Dendritic cell treated with granulocyte-macrophage colony-stimulating factor and Interleukin-4, amounts not matched to agents 40 ng/mL and 50 ng/mL, for 4 days (primary cell): ENCODE data around the gene BICRA.
"Not testable (repeated sequence)": the region's sequence is repeated elsewhere in the genome, so short reads cannot be mapped to it uniquely, and the experiment has no call there.

Experiments used
- H3K27ac Mint-ChIP-seq: one replicate; pipeline ENCODE4 v1.8.0; 2022; ENCODE audit warnings: mild to moderate bottlenecking, mixed read lengths
- H3K27me3 Mint-ChIP-seq: one replicate; pipeline ENCODE4 v1.8.0; 2022; ENCODE audit warnings: mild to moderate bottlenecking, mixed read lengths
- H3K36me3 Mint-ChIP-seq: one replicate; pipeline ENCODE4 v1.8.0; 2022; ENCODE audit warnings: low read depth, mixed read lengths
- H3K4me1 Mint-ChIP-seq: one replicate; pipeline ENCODE4 v1.8.0; 2022; ENCODE audit warnings: low read depth, mixed read lengths
- H3K4me3 Mint-ChIP-seq: one replicate; pipeline ENCODE4 v1.8.0; 2022; ENCODE audit warnings: mild to moderate bottlenecking, moderate library complexity, mixed read lengths
- H3K9me3 Mint-ChIP-seq: one replicate; pipeline ENCODE4 v1.8.0; 2022; ENCODE audit warnings: mixed read lengths
- intact Hi-C: fragments of 100-400 bp; cut with micrococcal nuclease; formaldehyde crosslinking; loops from one replicate; pipeline ENCODE4 v1.15.0; 2022

The BICRA gene

DNA sequence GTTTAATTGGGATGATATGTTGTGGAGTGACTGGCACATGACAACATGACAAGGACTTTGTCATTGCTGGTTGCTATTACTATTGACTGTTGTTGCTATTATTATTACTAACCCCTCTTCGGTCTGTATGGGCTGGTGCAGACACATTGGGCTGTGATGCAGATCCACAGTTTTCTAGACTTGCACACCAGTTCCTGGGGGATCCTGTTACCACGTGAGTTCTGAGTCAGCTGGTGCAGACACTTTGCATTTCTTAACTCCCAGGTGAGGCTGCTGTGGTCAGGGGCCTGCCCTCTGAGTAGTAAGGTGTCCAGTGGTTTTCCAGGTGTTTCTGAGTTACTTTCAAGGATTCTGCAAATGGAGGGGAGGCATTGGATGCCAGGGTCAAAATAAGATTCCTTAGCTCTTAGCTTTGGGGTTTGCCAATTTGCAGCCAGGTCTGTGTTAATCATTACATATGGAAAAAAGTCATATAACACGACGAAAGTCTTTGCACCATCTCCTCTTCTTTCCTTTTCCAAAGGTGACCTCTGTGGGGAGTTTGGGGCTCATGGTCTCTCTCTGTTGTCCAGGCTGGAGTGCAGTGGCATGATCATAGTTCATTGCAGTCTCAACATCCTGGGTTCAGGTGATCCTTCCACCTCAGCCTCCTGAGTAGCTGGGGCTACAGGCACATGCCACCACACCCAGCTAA is 19.3 kb downstream of the BICRA start:
- no peaks in the 10 kb centered on the region for H3K27me3 Mint-ChIP-seq
- peaks cover 43% of the 10 kb centered on the region for H3K4me1 Mint-ChIP-seq
- no peak overlapping the region for H3K27ac Mint-ChIP-seq
- intact Hi-C loops = no loop called here
- peaks cover 77% of the 10 kb centered on the region for H3K36me3 Mint-ChIP-seq
- no peak overlapping the region for H3K4me3 Mint-ChIP-seq
- no peaks in the 10 kb centered on the region for H3K9me3 Mint-ChIP-seq

DNA sequence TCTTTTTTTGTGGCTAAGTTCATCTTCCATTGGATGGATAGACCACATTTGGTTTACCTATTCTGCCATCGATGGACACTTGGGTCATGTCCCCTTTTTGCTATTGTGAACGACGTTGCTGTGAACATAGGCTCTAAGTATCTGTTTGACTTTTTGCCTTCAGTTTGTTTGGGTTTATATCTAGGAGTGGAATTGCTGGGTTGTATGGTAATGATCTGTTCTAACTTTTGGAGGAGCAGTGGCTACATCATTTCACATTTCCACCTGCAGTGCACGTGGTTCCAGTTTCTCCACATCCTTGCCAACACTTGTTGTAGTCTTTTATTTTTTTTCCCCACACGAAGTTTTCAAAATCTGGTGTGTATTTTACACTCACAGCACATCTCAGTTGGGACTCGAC is 21.7 kb downstream of the BICRA start:
- Mint-ChIP-seq H3K4me1 (peaks cover 32% of the 10 kb centered on the region), H3K9me3 (no peaks in the 10 kb centered on the region), H3K27me3 (no peaks in the 10 kb centered on the region)

DNA sequence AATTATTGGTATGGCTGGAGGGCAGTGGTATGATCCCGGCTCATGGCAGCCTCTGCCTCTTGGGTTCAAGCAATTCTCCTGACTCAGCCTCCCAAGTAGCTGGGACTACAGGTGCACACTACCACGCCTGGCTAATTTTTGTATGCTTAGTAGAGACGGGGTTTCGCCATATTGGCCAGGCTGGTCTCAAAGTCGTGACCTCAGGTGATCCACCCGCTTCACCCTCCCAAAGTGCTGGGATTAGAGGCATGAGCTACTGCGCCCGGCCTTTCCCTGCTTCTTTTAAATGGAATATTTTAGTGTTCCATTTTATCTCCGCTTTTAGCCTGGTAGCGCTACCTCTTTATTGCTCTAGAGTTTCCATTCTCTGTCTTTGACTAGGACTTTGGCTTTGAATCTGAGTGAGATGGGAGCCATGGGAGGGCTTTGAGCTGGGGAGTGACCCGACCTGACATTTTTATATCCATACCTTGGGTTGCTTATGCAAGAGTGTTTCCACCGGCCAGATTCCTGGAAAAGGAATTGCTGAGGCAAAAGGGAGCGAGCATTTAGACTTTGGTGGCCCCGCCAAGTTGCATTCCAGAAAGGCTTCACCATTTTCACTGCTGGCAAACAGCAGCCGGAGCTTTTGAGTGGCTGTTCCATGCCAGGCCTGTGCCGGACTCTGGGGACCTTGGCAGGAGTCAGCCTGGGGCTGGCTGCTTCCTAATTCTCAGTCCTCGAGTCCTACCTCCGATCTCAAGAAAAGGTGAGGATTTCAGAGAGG is 22.9 kb downstream of the BICRA start:
- no peaks in the 10 kb centered on the region for H3K27me3 Mint-ChIP-seq
- no peak overlapping the region for H3K27ac Mint-ChIP-seq
- no peak overlapping the region for H3K4me3 Mint-ChIP-seq
- intact Hi-C loops = no loop called here
- H3K4me1 Mint-ChIP-seq = peaks cover 36% of the 10 kb centered on the region
- H3K9me3 Mint-ChIP-seq = no peaks in the 10 kb centered on the region
- H3K36me3 Mint-ChIP-seq = peaks cover 60% of the 10 kb centered on the region

More for the DNA sequence above, 21.7 kb downstream of the BICRA start:
- Mint-ChIP-seq H3K27ac (no peak overlapping the region), H3K4me3 (no peak overlapping the region), H3K36me3 (peaks cover 64% of the 10 kb centered on the region)
- intact Hi-C loops = no loop called here

DNA sequence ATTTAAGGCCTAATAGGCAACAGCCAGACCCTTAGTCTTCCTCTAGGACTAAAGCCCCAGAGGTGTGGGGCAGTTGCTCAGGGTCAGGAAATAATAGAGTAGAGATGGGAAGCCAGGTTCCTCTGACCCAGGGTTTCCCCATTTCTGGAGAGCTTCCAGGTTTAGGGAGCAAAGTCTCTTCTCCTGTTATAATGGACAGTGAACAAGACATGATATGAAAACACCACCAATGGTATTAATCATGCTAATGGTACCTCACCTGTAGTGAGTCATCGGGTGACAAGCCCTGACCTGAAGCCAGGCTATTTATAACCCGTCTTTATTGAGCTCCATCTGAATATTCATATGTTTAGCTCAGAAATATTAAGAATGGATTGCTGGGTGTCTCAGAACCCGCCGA is 24.6 kb downstream of the BICRA start:
- H3K27me3 Mint-ChIP-seq = no peaks in the 10 kb centered on the region
- H3K4me3 Mint-ChIP-seq = no peak overlapping the region
- no peak overlapping the region for H3K27ac Mint-ChIP-seq
- H3K4me1 Mint-ChIP-seq = peaks cover 48% of the 10 kb centered on the region
- H3K36me3 Mint-ChIP-seq = peaks cover 60% of the 10 kb centered on the region
- intact Hi-C loops = no loop called here
- no peaks in the 10 kb centered on the region for H3K9me3 Mint-ChIP-seq

DNA sequence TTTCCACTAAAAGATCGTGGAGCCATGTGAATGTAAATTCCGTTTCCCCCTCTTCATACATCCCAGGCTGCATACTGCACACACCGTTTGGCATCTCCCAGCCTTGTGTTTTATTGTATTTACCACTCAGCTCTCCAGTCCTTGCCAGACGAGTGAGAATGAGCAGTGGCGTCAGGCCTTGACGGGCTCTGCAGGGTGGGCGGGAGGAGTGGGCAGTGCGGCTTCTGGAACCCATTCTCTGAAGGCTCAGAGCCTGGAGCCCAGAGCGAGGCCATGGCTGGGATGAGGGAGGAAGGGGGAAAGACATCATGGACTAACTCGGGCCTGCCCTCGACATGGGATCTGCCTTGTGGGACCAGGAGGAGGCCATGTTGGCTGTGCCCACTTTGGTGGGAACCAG is 25.1 kb downstream of the BICRA start:
- intact Hi-C loops = no loop called here
- no peaks in the 10 kb centered on the region for H3K9me3 Mint-ChIP-seq
- no peak overlapping the region for H3K27ac Mint-ChIP-seq
- H3K27me3 Mint-ChIP-seq = no peaks in the 10 kb centered on the region
- peaks cover 60% of the 10 kb centered on the region for H3K36me3 Mint-ChIP-seq
- H3K4me1 Mint-ChIP-seq = peaks cover 50% of the 10 kb centered on the region
- H3K4me3 Mint-ChIP-seq = no peak overlapping the region

DNA sequence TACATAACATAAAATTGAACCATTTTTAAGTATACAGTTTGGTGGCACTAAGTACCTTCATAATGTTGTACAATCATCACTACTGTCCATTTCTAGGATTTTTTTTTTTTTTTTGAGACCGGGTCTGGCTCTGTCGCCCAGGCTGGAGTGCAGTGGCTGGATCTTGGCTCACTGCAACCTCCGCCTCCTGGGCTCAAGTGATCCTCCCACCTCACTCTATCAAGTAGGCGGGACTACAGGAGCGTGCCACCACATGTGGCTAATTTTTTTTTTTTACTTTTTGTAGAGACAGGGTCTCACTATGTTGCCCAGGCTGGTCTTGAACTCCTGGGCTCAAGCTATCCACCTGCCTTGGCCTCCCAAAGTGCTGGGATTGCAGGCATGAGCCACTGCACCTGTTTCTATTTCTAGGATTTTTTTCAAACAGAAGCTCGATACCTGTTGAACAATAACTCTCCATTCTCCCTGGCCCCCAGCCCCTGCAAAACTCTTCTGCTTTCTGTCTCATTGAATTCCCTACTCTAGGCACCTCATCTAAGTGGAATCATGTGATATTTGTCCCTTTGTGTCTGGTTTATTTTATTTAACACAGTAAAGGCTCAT is 26.3 kb downstream of the BICRA start:
- peaks cover 44% of the 10 kb centered on the region for H3K4me1 Mint-ChIP-seq
- intact Hi-C loops, H3K27ac Mint-ChIP-seq, H3K9me3 Mint-ChIP-seq, H3K27me3 Mint-ChIP-seq, H3K4me3 Mint-ChIP-seq: not testable (repeated sequence)
- peaks cover 54% of the 10 kb centered on the region for H3K36me3 Mint-ChIP-seq

DNA sequence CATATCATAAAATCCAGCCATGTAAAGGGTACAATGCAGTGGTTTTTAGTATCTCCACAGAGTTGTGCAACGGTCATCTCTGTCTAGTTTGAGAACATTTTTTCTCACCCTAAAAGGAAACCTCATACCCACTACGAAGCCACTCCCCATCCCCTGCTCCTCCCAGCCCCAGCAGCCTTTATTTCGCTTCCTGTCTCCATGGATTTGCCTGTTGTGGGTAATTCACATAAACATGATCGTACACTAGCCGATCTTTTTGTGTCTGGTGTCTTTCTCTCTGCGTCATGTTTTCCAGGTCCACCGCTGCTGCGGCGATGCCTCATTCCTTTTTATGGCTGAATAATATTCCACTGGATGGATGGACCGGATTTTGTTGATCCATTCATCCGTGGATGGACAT is 28.6 kb downstream of the BICRA start:
- peak overlapping the region; percentile 75 for H3K27ac Mint-ChIP-seq
- H3K27me3 Mint-ChIP-seq = no peaks in the 10 kb centered on the region
- peaks cover 29% of the 10 kb centered on the region for H3K4me1 Mint-ChIP-seq
- H3K36me3 Mint-ChIP-seq = peaks cover 47% of the 10 kb centered on the region
- H3K4me3 Mint-ChIP-seq = no peak overlapping the region
- intact Hi-C loops = no loop called here
- no peaks in the 10 kb centered on the region for H3K9me3 Mint-ChIP-seq

DNA sequence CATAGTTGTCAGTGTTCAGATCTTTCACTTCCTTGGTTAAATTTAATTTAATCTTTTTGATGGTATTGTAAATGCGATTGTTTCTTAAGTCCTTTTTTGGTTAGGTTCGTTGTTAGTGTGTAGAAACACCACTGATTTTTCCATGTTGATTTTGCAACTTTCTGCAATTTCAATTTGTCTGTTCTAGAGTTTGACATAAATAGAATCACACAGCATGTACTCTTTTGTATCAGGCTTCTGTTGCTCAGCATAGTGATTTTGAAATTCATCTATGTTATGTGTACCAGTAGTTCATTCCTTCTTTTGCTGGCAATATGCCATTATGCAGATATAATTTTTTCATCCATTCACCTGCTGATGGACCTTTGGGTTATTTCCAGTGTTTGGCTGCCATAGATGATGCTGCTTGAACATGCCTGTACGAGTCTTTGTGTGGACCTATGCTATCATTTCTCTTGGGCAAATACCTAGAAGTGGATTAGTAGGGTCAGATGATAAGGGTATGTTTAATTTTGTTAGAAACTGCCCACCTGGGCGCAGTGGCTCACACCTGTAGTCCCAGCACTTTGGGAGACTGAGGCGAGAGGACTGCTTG is 33.1 kb downstream of the BICRA start:
- Mint-ChIP-seq H3K9me3 (no peaks in the 10 kb centered on the region), H3K4me3 (no peak overlapping the region), H3K27ac (no peak overlapping the region), H3K27me3 (no peaks in the 10 kb centered on the region), H3K4me1 (peaks cover 41% of the 10 kb centered on the region), H3K36me3 (peaks cover 66% of the 10 kb centered on the region)
- intact Hi-C loops = no loop called here

DNA sequence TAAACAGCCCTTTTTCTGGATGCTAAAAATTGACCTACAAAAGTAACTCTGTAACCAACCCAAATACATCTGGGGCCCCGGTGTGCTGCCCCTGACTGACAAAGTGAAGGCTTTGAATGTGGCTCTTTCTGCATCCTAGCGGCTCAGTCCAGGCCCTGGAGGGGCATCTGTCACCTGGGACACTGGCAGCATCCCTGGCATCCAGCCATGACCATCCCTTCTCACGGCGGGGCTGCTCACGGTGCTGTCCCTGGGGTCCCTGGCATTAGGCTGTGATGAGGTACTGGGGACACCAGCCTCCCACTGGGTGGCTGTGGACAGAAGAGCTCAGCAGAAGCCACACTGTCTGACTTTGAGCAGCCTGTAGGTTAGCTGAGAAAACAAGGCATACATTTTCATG is 34.3 kb downstream of the BICRA start:
- Mint-ChIP-seq H3K4me3 (no peak overlapping the region), H3K36me3 (peaks cover 58% of the 10 kb centered on the region), H3K27ac (no peak overlapping the region), H3K4me1 (peaks cover 38% of the 10 kb centered on the region), H3K27me3 (no peaks in the 10 kb centered on the region), H3K9me3 (no peaks in the 10 kb centered on the region)
- intact Hi-C loops = no loop called here

DNA sequence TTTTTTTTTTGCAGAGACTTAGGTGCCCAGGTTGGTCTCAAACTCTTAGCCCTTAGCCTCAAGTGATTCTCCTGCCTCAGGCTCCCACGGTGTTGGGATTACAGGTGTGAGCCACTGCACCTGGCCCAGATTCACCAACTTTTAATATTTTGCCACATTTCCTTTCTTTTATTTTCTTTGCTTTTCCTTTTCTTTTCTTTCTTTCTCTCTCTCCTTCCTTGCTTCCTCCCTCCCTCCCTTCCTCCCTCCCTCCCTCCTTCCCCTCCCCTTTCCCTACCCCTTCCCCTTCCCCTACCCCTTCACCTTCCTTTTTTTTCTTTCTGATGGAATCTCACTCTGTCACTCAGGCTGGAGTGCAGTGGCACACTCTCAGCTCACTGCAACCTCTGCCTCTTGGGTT is 35.3 kb downstream of the BICRA start:
- Mint-ChIP-seq H3K27me3 (no peaks in the 10 kb centered on the region), H3K9me3 (no peaks in the 10 kb centered on the region), H3K36me3 (peaks cover 49% of the 10 kb centered on the region), H3K4me3 (no peak overlapping the region), H3K27ac (no peak overlapping the region), H3K4me1 (peaks cover 37% of the 10 kb centered on the region)
- intact Hi-C loops = no loop called here

DNA sequence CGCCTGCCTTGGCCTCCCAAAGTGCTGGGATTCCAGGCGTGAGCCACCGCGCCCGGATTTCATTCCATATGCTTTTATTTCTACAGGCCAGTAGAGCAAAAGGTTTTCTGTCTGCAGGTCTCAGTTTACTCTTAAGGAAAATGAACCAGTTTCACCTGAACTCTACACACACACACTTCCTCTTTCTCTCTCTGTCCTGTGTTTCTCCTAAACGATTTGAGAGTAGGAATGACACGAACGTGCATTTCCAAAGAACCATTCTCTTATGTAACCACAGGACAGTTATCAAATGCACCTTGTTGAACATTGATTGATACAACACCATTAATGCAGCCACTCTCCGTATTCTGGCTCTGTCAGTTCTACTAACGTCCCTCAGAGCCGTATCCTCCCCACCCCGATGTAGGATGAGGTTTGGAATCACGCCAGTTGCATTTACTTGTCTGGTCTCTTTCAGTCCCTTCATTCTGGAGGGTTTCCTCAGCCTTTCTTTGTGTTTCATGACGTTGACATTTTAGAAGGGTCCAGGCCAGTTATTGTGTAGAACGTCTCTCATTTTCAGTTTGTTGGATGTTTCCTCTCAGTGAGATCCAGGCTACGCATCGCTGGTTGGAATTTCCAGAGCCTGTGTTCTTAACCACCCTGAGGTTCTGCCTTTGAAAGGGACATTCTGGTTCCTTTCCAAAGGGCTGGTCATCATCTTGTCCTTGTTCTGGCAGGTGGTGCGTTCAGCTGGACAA is 36.0 kb downstream of the BICRA start:
- H3K27ac Mint-ChIP-seq = no peak overlapping the region
- H3K36me3 Mint-ChIP-seq = peaks cover 47% of the 10 kb centered on the region
- H3K4me1 Mint-ChIP-seq = peaks cover 37% of the 10 kb centered on the region
- intact Hi-C loops = no loop called here
- H3K27me3 Mint-ChIP-seq = no peaks in the 10 kb centered on the region
- no peak overlapping the region for H3K4me3 Mint-ChIP-seq
- no peaks in the 10 kb centered on the region for H3K9me3 Mint-ChIP-seq

DNA sequence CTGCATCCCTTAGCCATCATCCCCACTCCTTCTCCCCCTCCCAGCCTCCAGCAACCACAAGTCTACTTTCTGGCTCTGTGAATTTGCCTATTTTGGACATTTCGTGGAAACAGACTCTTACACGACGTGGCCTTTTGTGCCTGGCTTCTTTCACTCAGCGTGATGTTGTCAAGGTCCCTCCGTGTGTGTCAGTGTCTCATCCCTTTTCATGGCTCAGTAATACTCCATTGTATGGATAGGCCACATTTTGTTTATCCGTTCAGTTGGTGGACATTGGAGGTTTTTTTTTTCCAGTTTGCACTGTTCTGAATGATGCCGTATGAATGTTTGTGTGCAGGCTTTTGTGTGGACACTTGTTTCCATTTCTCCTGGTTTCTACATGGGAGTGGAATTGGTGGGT is 38.0 kb downstream of the BICRA start:
- peaks cover 56% of the 10 kb centered on the region for H3K36me3 Mint-ChIP-seq
- H3K27me3 Mint-ChIP-seq = no peaks in the 10 kb centered on the region
- H3K9me3 Mint-ChIP-seq = no peaks in the 10 kb centered on the region
- no peak overlapping the region for H3K4me3 Mint-ChIP-seq
- H3K27ac Mint-ChIP-seq = no peak overlapping the region
- intact Hi-C loops = no loop called here
- H3K4me1 Mint-ChIP-seq = peaks cover 49% of the 10 kb centered on the region

DNA sequence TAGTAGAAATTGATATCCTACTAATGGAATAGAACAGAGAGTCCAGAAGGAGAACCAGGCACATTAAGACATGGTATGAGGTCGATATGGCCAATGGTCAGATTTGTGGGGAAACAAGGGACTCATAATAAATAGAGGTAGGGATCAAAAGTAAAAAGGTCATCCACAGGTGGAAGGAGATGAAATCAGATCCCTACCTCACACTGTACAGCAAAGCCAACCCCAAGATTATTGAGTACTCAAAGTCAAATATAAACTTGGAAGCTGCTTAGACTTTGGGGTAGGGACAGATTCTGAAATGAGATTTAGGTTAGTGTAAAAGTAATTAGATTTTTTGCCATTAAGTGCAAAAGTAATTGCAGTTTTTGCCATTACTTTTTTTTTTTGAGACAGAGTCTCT is 40.7 kb downstream of the BICRA start:
- Mint-ChIP-seq H3K4me1 (peaks cover 42% of the 10 kb centered on the region), H3K9me3 (no peaks in the 10 kb centered on the region), H3K36me3 (peaks cover 61% of the 10 kb centered on the region), H3K27ac (no peak overlapping the region), H3K27me3 (no peaks in the 10 kb centered on the region), H3K4me3 (no peak overlapping the region)
- intact Hi-C loops = no loop called here

DNA sequence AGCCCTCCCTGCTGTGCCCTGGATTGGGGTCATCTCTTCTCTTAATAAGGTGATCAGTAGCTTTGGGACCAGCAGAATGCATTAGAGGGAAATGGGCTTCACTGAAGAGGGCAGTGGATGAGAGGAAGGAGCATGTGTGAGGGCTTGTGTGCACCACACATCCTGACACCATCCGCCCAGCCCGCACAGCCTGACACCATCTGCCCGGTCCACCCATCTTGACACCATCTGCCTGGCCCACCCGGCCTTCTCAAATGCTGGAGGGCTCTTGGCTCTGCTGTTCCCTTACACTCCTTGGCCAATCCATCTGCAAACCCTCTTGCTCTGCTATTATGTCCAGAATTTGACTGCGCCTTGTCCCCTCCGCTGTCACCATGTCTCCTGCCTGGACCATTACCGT is 41.8 kb downstream of the BICRA start:
- Mint-ChIP-seq H3K4me3 (no peak overlapping the region), H3K9me3 (no peaks in the 10 kb centered on the region), H3K4me1 (peaks cover 31% of the 10 kb centered on the region), H3K36me3 (peaks cover 58% of the 10 kb centered on the region), H3K27ac (no peak overlapping the region), H3K27me3 (no peaks in the 10 kb centered on the region)
- intact Hi-C loops = no loop called here
